ENCODE measurements around the gene MMS19.
A peak's percentile ranks its signal among the peaks of the same experiment; 100 is the strongest.

The MMS19 gene

GRCh38 chr10:97498076-97498840 lies at the start of gene MMS19:
Gene MMS19 (minus strand): TSS chr10:97498422. CDS start chr10:97498384, 38 bp downstream.
- TF ChIP-seq, protein P1, sequence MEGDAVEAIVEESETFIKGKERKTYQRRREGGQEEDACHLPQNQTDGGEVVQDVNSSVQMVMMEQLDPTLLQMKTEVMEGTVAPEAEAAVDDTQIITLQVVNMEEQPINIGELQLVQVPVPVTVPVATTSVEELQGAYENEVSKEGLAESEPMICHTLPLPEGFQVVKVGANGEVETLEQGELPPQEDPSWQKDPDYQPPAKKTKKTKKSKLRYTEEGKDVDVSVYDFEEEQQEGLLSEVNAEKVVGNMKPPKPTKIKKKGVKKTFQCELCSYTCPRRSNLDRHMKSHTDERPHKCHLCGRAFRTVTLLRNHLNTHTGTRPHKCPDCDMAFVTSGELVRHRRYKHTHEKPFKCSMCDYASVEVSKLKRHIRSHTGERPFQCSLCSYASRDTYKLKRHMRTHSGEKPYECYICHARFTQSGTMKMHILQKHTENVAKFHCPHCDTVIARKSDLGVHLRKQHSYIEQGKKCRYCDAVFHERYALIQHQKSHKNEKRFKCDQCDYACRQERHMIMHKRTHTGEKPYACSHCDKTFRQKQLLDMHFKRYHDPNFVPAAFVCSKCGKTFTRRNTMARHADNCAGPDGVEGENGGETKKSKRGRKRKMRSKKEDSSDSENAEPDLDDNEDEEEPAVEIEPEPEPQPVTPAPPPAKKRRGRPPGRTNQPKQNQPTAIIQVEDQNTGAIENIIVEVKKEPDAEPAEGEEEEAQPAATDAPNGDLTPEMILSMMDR (IDR thresholded peaks at IDR 0.05; ENCODE audit: insufficient read depth, low read depth, low read length, missing control alignments), result no peak
- peak within 1 kb of the TSS; percentile 98 for H3K4me3 ChIP-seq (ENCODE audit: low read length)
- peak; percentile 99 for DNase-seq (ENCODE audit: low read depth)

- no peak for DNase-seq (ENCODE audit: low read depth)
- H3K4me3 ChIP-seq (ENCODE audit: low read length), result no peak overlapping the region
- TF ChIP-seq, protein P1 (IDR thresholded peaks at IDR 0.05; ENCODE audit: insufficient read depth, low read depth, low read length, missing control alignments), result no peak
These were observed 49.7 kb upstream of the MMS19 start for GRCh38 chr10:97547962-97548361.

- TF ChIP-seq, protein P1 (IDR thresholded peaks at IDR 0.05; ENCODE audit: insufficient read depth, low read depth, low read length, missing control alignments), result no peak
- H3K4me3 ChIP-seq (ENCODE audit: low read length), result no peak overlapping the region
- DNase-seq (ENCODE audit: low read depth), result no peak
These were observed 49.0 kb upstream of the MMS19 start for GRCh38 chr10:97547271-97547600.

GRCh38 chr10:97546456-97547270 lies 48.4 kb upstream of the MMS19 start:
- DNase-seq (ENCODE audit: low read depth), result no peak

DNA sequence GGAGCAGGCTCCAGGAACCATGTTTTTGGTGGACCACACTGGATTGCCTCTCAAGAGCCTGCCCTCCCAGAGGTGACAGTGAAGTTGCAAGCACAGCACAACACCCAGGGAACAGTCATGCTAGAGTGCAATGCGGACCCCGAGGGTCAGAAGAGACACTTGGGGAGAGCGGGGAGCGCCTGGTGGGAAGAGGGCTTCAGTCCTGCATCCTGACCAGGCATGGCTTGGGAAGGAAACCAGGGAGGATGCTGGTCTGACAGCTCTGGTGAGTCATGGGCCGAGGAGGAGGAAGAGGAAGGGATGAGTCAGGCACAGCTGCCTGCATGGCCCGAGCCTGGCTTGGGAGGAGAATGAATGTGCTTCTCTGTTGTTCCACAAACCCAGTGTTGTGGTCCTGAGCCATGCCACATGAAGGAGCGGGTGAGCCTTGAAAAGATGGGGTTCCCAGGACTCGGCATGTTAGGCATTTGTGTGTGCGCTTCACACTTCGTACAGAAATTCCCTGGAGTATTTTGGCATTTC lies 44.9 kb upstream of the MMS19 start:
- H3K4me3 ChIP-seq (ENCODE audit: low read length), result no peak overlapping the region
- TF ChIP-seq, protein P1 (IDR thresholded peaks at IDR 0.05; ENCODE audit: insufficient read depth, low read depth, low read length, missing control alignments), result no peak
- DNase-seq (ENCODE audit: low read depth), result peak; percentile 97

More at GRCh38 chr10:97546456-97547270, 48.4 kb upstream of the MMS19 start:
- no peak overlapping the region for H3K4me3 ChIP-seq (ENCODE audit: low read length)
- TF ChIP-seq, protein P1 (IDR thresholded peaks at IDR 0.05; ENCODE audit: insufficient read depth, low read depth, low read length, missing control alignments), result no peak

GRCh38 chr10:97542169-97543024 lies 44.2 kb upstream of the MMS19 start:
- no peak overlapping the region for H3K4me3 ChIP-seq (ENCODE audit: low read length)
- peak; percentile 97 for DNase-seq (ENCODE audit: low read depth)
- TF ChIP-seq, protein P1 (IDR thresholded peaks at IDR 0.05; ENCODE audit: insufficient read depth, low read depth, low read length, missing control alignments), result no peak
